A673 (cell line): Measurements from ENCODE around the gene ZSCAN32. TPM values are rescaled to one million over a fixed set of nuclear protein-coding genes. Genes with fewer than 3 reads are reported as not detected.
A peak's percentile ranks its signal among the peaks of the same experiment; 100 is the strongest.

Source experiments
- BruUV-seq: library from RNA; stranded (reverse); fragments of 400-500 nt; replicated peaks from 2 replicates; lab custom pipeline; 2021; lab: Mats Ljungman, UMichigan
- CTCF ChIA-PET: fragments of 300-600 bp; sonication (Branson Sonifier 250); formaldehyde crosslinking; loops from one replicate; lab custom pipeline; 2022; ENCODE audit warnings: antibody characterized with exemption; lab: Charles Lee
- POLR2A ChIA-PET: fragments of 300-600 bp; sonication (Branson Sonifier 250); formaldehyde crosslinking; loops from one replicate; lab custom pipeline; 2022; ENCODE audit warnings: antibody characterized with exemption; ENCODE audit not compliant: low non-redundant PET; lab: Charles Lee
- DNase-seq: peaks from one replicate; pipeline ENCODE4 v3.0.0-alpha.2; 2015; ENCODE audit warnings: low spot score
- H3K27ac ChIP-seq: fragments of 200-600 bp; sonication (generic); 2 replicates; pipeline ENCODE4 v1.5.1; 2016; ENCODE audit warnings: mixed run types, low read depth, mild to moderate bottlenecking, mixed read lengths, antibody characterized with exemption, low read length; ENCODE audit not compliant: poor library complexity, severe bottlenecking
- H3K27me3 ChIP-seq: fragments of 200-600 bp; sonication (generic); replicated peaks from 2 replicates; pipeline ENCODE4 v1.6.1; 2017; ENCODE audit warnings: mixed run types, low read depth, mild to moderate bottlenecking, mixed read lengths, antibody characterized with exemption, low read length; ENCODE audit not compliant: insufficient read depth, poor library complexity
- H3K36me3 ChIP-seq: fragments of 200-600 bp; sonication (generic); 2 replicates; pipeline ENCODE4 v1.6.1; 2016; ENCODE audit warnings: mixed run types, mild to moderate bottlenecking, mixed read lengths, antibody characterized with exemption, low read length; ENCODE audit not compliant: insufficient read depth, poor library complexity, severe bottlenecking
- H3K4me1 ChIP-seq: fragments of 200-600 bp; sonication (generic); 2 replicates; pipeline ENCODE4 v1.6.1; 2017; ENCODE audit warnings: mixed run types, mild to moderate bottlenecking, mixed read lengths, antibody characterized with exemption, low read length; ENCODE audit not compliant: insufficient read depth, poor library complexity, severe bottlenecking
- H3K4me3 ChIP-seq: fragments of 200-600 bp; sonication (generic); 2 replicates; pipeline ENCODE4 v1.5.1; 2016; ENCODE audit warnings: low read depth, mixed run types, mild to moderate bottlenecking, mixed read lengths, low read length; ENCODE audit not compliant: poor library complexity, severe bottlenecking
- H3K9me3 ChIP-seq: fragments of 200-600 bp; sonication (generic); 2 replicates; pipeline ENCODE4 v1.6.1; 2016; ENCODE audit warnings: mixed run types, low read depth, mild to moderate bottlenecking, mixed read lengths, antibody characterized with exemption, low read length; ENCODE audit not compliant: poor library complexity, severe bottlenecking
- EZH2 ChIP-seq: fragments of 200-600 bp; sonication (generic); IDR thresholded peaks from 2 replicates; pipeline ENCODE4 v1.6.1; 2017; ENCODE audit warnings: borderline replicate concordance, low read depth, mild to moderate bottlenecking, mixed read lengths, antibody characterized with exemption, low read length; ENCODE audit not compliant: poor library complexity, severe bottlenecking
- intact Hi-C: fragments of 100-400 bp; cut with micrococcal nuclease; formaldehyde crosslinking; loops from one replicate; pipeline ENCODE4 v1.10.0; 2022; ENCODE audit not compliant: unreplicated experiment
- total RNA-seq: library from RNA; stranded (reverse); gene quantifications from 2 replicates; pipeline ENCODE4 v1.2.3, GENCODE V29; 2021
- TF ChIP-seq, protein P1 (sequence below): fragments of 300-800, 200-600 bp; sonication (generic); conservative IDR thresholded peaks from 2 replicates; pipeline ENCODE4 v1.5.1; 2017; ENCODE audit warnings: low read depth, mild to moderate bottlenecking, antibody characterized with exemption, low read length, moderate library complexity, mixed read lengths

The ZSCAN32 gene
- total RNA-seq, 1 experiment from 2014 or later: 17.3 TPM

DNA sequence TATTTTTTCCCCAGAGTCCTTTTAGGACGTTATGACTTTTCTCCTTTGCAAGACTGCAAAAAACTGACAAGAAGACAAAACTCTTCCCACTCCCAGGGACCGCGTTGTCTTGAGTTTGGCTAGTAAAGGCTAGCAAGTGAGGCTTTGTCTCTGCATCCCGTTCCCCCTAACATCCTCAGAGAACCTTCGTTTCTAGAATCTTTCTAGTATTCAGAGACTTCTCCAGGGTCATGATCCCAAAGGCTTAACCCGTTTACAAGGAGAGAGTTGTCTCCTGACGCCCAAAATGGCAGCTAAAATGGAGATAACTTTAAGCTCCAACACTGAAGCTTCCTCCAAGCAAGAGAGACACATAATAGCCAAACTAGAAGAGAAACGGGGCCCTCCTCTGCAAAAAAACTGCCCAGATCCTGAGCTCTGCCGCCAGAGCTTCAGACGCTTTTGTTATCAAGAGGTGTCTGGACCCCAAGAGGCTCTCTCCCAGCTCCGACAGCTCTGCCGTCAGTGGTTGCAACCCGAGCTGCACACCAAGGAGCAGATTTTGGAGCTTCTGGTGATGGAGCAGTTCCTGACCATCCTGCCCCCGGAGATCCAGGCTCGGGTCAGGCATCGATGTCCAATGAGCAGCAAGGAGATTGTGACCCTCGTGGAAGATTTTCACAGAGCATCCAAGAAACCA is 1.1 kb upstream of the ZSCAN32 start:
- H3K27me3 ChIP-seq: no peaks in the 10 kb centered on the region
- peaks cover 50% of the 10 kb centered on the region for H3K9me3 ChIP-seq
- DNase-seq: peak; percentile 34
- TF ChIP-seq, protein P1, sequence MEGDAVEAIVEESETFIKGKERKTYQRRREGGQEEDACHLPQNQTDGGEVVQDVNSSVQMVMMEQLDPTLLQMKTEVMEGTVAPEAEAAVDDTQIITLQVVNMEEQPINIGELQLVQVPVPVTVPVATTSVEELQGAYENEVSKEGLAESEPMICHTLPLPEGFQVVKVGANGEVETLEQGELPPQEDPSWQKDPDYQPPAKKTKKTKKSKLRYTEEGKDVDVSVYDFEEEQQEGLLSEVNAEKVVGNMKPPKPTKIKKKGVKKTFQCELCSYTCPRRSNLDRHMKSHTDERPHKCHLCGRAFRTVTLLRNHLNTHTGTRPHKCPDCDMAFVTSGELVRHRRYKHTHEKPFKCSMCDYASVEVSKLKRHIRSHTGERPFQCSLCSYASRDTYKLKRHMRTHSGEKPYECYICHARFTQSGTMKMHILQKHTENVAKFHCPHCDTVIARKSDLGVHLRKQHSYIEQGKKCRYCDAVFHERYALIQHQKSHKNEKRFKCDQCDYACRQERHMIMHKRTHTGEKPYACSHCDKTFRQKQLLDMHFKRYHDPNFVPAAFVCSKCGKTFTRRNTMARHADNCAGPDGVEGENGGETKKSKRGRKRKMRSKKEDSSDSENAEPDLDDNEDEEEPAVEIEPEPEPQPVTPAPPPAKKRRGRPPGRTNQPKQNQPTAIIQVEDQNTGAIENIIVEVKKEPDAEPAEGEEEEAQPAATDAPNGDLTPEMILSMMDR: no peak
- TF ChIP-seq EZH2: no peak
- POLR2A ChIA-PET: no interaction called here
- peaks cover 39% of the 10 kb centered on the region for H3K36me3 ChIP-seq
- CTCF ChIA-PET: no interaction called here
- no peaks in the 10 kb centered on the region for H3K4me1 ChIP-seq
- H3K27ac ChIP-seq: peak overlapping the region; percentile 76
- peak overlapping the region; percentile 75 for H3K4me3 ChIP-seq
- intact Hi-C loops: no loop called here
- BruUV-seq: no TSS peak

DNA sequence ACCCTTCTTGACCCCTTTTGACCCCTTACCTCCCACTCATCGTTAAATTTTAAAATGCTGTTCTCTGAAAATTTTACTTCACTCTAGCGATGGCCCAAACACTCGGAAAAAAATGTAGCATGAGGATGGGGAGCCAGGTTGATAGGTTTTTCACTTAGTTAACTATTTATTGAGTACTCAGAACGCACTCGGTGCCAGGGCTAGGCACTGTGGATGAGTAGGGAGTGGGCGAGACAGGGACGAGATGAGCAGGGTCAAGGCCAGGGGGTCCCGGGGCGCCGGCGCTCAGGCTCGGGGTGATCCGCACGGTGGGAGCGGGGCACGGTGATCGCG is 392 bp downstream of the ZSCAN32 start:
- TSS peak; percentile 62 for BruUV-seq
- intact Hi-C loops: no loop called here
- peak overlapping the region; percentile 76 for H3K27ac ChIP-seq
- H3K4me3 ChIP-seq: peak overlapping the region; percentile 75
- ChIA-PET CTCF (no interaction called here), POLR2A (interaction anchor here (0.6 kb wide), 1 partner anchor 250 kb away, joined by 3 read pairs; no protein-coding TSS in a partner anchor)
- no peaks in the 10 kb centered on the region for H3K4me1 ChIP-seq
- H3K9me3 ChIP-seq: peaks cover 35% of the 10 kb centered on the region
- no peak for DNase-seq
- no peaks in the 10 kb centered on the region for H3K27me3 ChIP-seq
- peaks cover 45% of the 10 kb centered on the region for H3K36me3 ChIP-seq
- TF ChIP-seq, protein P1: no peak
- TF ChIP-seq EZH2: no peak

DNA sequence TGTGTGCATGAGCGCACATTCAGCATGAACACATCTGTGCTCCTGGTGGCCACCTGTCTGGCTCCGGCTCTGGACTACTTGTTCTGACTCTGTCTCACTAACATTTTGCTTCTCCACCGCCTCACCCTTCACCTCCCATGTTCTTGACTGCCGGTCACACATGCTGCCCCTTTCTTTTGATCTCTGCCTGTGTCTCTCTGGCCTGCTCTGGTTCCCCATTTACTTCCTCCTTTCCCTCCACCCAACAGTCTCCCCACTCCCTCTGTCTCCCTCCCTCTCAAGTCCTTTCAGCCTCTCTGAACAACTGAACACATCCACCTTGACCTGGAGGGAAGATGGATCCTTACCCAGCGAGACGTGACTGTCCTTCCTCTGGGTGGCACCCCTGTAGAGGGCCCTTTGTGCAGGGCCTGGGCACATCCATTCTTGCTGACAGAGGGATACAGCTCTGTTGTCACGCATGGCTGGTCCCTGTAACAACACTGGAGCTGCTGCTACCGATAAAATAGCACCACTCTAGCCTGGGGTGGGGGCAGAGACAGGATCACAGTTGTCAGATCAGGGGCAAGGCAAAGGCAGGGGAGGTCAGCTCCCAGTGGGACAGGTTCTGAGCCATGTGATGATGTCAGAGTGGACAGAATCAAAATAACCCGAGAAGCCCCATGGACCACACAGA is 11.0 kb downstream of the ZSCAN32 start:
- H3K36me3 ChIP-seq: peaks cover 52% of the 10 kb centered on the region
- no peak for DNase-seq

More for the DNA sequence above, 11.0 kb downstream of the ZSCAN32 start:
- no peak overlapping the region for H3K4me3 ChIP-seq
- H3K9me3 ChIP-seq: peaks cover 45% of the 10 kb centered on the region
- intact Hi-C loops: no loop called here
- TF ChIP-seq EZH2: no peak
- TF ChIP-seq, protein P1: no peak
- BruUV-seq: no TSS peak
- ChIA-PET CTCF (no interaction called here), POLR2A (no interaction called here)
- no peaks in the 10 kb centered on the region for H3K4me1 ChIP-seq
- H3K27me3 ChIP-seq: no peaks in the 10 kb centered on the region
- H3K27ac ChIP-seq: no peak overlapping the region
